HFF-Myc (cell line): ENCODE results near the gene G2E3.
A peak's percentile ranks its signal among the peaks of the same experiment; 100 is the strongest.

Experiments used
- DNase-seq: peaks from one replicate; pipeline ENCODE4 v3.0.0-alpha.2; 2011; ENCODE audit warnings: low read depth; ENCODE audit errors: extremely low read depth
- H3K4me3 ChIP-seq: replicated peaks from 2 replicates; pipeline ENCODE4 v1.5.1; 2011; ENCODE audit warnings: low read depth, mild to moderate bottlenecking, control low read depth, low read length
- CTCF ChIP-seq: IDR thresholded peaks from 2 replicates; pipeline ENCODE4 v1.5.1; 2012; ENCODE audit warnings: mild to moderate bottlenecking, low read depth, low read length, control low read depth; ENCODE audit errors: missing control alignments

G2E3 gene

GRCh38 chr14:30558675-30559555 is at the start of gene G2E3:
Gene G2E3 (plus strand): TSS chr14:30559158. CDS start chr14:30581080, 21,922 bp downstream.
- TF ChIP-seq CTCF, result no peak
- peak; percentile 51 for DNase-seq
- H3K4me3 ChIP-seq, result peak within 1 kb of the TSS; percentile 98

- no peak for DNase-seq
- H3K4me3 ChIP-seq, result no peak overlapping the region
- TF ChIP-seq CTCF, result no peak
Measured at GRCh38 chr14:30517737-30518136, 41.2 kb upstream of the G2E3 start.

GRCh38 chr14:30518867-30519560 is 39.9 kb upstream of the G2E3 start:
- TF ChIP-seq CTCF, result no peak
- H3K4me3 ChIP-seq, result no peak overlapping the region
- DNase-seq, result no peak

- no peak for TF ChIP-seq CTCF
- no peak for DNase-seq
- no peak overlapping the region for H3K4me3 ChIP-seq
Measured at GRCh38 chr14:30519961-30520360, 39.0 kb upstream of the G2E3 start.

- DNase-seq, result no peak
- no peak for TF ChIP-seq CTCF
Measured at GRCh38 chr14:30520536-30520935, 38.4 kb upstream of the G2E3 start.

GRCh38 chr14:30521899-30522736 is 36.8 kb upstream of the G2E3 start:
- peak; percentile 58 for TF ChIP-seq CTCF
- peak; percentile 10 for DNase-seq

More at GRCh38 chr14:30520536-30520935, 38.4 kb upstream of the G2E3 start:
- no peak overlapping the region for H3K4me3 ChIP-seq

More at GRCh38 chr14:30521899-30522736, 36.8 kb upstream of the G2E3 start:
- no peak overlapping the region for H3K4me3 ChIP-seq
